ENCODE data around the gene AHRR.
"Not testable (repeated sequence)": the region's sequence is repeated elsewhere in the genome, so short reads cannot be mapped to it uniquely, and the experiment has no call there.

Gene AHRR

GRCh38 chr5:364497-364896 lies 43.0 kb downstream of the AHRR start:
- Histone ChIP-seq H3K4me1 (no peaks in the 10 kb centered on the region), H3K36me3 (replicated peaks) (no peaks in the 10 kb centered on the region), H3K4me3 (no peak overlapping the region), H3K27me3 (ENCODE audit: low read depth) (no peaks in the 10 kb centered on the region), H3K9me3 (no peaks in the 10 kb centered on the region)
- in situ Hi-C loops (cut with MboI; ENCODE audit: low sequenced_read_pairs): no loop called here
- no peak for DNase-seq (ENCODE audit: low spot score in 2 of 2)

- Histone ChIP-seq H3K36me3 (replicated peaks) (no peaks in the 10 kb centered on the region), H3K27me3 (ENCODE audit: low read depth) (no peaks in the 10 kb centered on the region), H3K4me1 (no peaks in the 10 kb centered on the region), H3K4me3 (no peak overlapping the region), H3K9me3 (no peaks in the 10 kb centered on the region)
- in situ Hi-C loops (cut with MboI; ENCODE audit: low sequenced_read_pairs): no loop called here
- no peak for DNase-seq (ENCODE audit: low spot score in 2 of 2)
These were observed 45.2 kb downstream of the AHRR start for GRCh38 chr5:366541-367357.

GRCh38 chr5:367358-368130 lies 46.0 kb downstream of the AHRR start:
- in situ Hi-C loops (cut with MboI; ENCODE audit: low sequenced_read_pairs): no loop called here
- no peaks in the 10 kb centered on the region for H3K27me3 ChIP-seq (ENCODE audit: low read depth)
- H3K36me3 ChIP-seq (replicated peaks): no peaks in the 10 kb centered on the region
- DNase-seq (ENCODE audit: low spot score in 2 of 2): no peak
- H3K4me3 ChIP-seq: no peak overlapping the region
- no peaks in the 10 kb centered on the region for H3K9me3 ChIP-seq
- no peaks in the 10 kb centered on the region for H3K4me1 ChIP-seq

GRCh38 chr5:368183-369084 lies 46.9 kb downstream of the AHRR start:
- no peaks in the 10 kb centered on the region for H3K36me3 ChIP-seq (replicated peaks)
- in situ Hi-C loops (cut with MboI; ENCODE audit: low sequenced_read_pairs): no loop called here
- H3K27me3 ChIP-seq (ENCODE audit: low read depth): no peaks in the 10 kb centered on the region
- DNase-seq (ENCODE audit: low spot score in 2 of 2): no peak
- no peaks in the 10 kb centered on the region for H3K9me3 ChIP-seq
- no peak overlapping the region for H3K4me3 ChIP-seq
- peaks cover 6% of the 10 kb centered on the region for H3K4me1 ChIP-seq

- Histone ChIP-seq H3K4me3 (no peak overlapping the region), H3K36me3 (replicated peaks) (no peaks in the 10 kb centered on the region), H3K27me3 (ENCODE audit: low read depth) (no peaks in the 10 kb centered on the region), H3K9me3 (no peaks in the 10 kb centered on the region), H3K4me1 (peaks cover 12% of the 10 kb centered on the region)
- no peak for DNase-seq (ENCODE audit: low spot score in 2 of 2)
- in situ Hi-C loops (cut with MboI; ENCODE audit: low sequenced_read_pairs): no loop called here
These were observed 47.8 kb downstream of the AHRR start for GRCh38 chr5:369151-369868.

GRCh38 chr5:369869-370236 lies 48.3 kb downstream of the AHRR start:
- H3K27me3 ChIP-seq (ENCODE audit: low read depth); H3K9me3 ChIP-seq; H3K4me3 ChIP-seq; DNase-seq (ENCODE audit: low spot score in 2 of 2); in situ Hi-C loops (cut with MboI; ENCODE audit: low sequenced_read_pairs); H3K36me3 ChIP-seq (replicated peaks): not testable (repeated sequence)
- peaks cover 12% of the 10 kb centered on the region for H3K4me1 ChIP-seq

- Histone ChIP-seq H3K4me1 (peaks cover 12% of the 10 kb centered on the region), H3K4me3 (no peak overlapping the region), H3K9me3 (no peaks in the 10 kb centered on the region), H3K27me3 (ENCODE audit: low read depth) (no peaks in the 10 kb centered on the region), H3K36me3 (replicated peaks) (no peaks in the 10 kb centered on the region)
- in situ Hi-C loops (cut with MboI; ENCODE audit: low sequenced_read_pairs): no loop called here
- DNase-seq (ENCODE audit: low spot score in 2 of 2): no peak
These were observed 48.9 kb downstream of the AHRR start for GRCh38 chr5:370311-370958.

- no peak overlapping the region for H3K4me3 ChIP-seq
- in situ Hi-C loops (cut with MboI; ENCODE audit: low sequenced_read_pairs): no loop called here
- no peaks in the 10 kb centered on the region for H3K9me3 ChIP-seq
- no peaks in the 10 kb centered on the region for H3K36me3 ChIP-seq (replicated peaks)
- no peaks in the 10 kb centered on the region for H3K27me3 ChIP-seq (ENCODE audit: low read depth)
- no peak for DNase-seq (ENCODE audit: low spot score in 2 of 2)
- peaks cover 12% of the 10 kb centered on the region for H3K4me1 ChIP-seq
These were observed 49.7 kb downstream of the AHRR start for GRCh38 chr5:370959-371810.

GRCh38 chr5:371811-372555 lies 50.5 kb downstream of the AHRR start:
- Histone ChIP-seq H3K36me3 (replicated peaks) (no peaks in the 10 kb centered on the region), H3K4me3 (no peak overlapping the region)
- no peak for DNase-seq (ENCODE audit: low spot score in 2 of 2)

GRCh38 chr5:372556-372995 lies 51.1 kb downstream of the AHRR start:
- in situ Hi-C loops (cut with MboI; ENCODE audit: low sequenced_read_pairs): no loop called here
- Histone ChIP-seq H3K36me3 (replicated peaks) (no peaks in the 10 kb centered on the region), H3K4me1 (peaks cover 12% of the 10 kb centered on the region), H3K27me3 (ENCODE audit: low read depth) (no peaks in the 10 kb centered on the region), H3K4me3 (no peak overlapping the region), H3K9me3 (no peaks in the 10 kb centered on the region)
- DNase-seq (ENCODE audit: low spot score in 2 of 2): no peak

More at GRCh38 chr5:371811-372555, 50.5 kb downstream of the AHRR start:
- no peaks in the 10 kb centered on the region for H3K9me3 ChIP-seq
- in situ Hi-C loops (cut with MboI; ENCODE audit: low sequenced_read_pairs): no loop called here
- H3K4me1 ChIP-seq: peaks cover 12% of the 10 kb centered on the region
- H3K27me3 ChIP-seq (ENCODE audit: low read depth): no peaks in the 10 kb centered on the region

- H3K4me1 ChIP-seq: peaks cover 12% of the 10 kb centered on the region
These were observed 51.6 kb downstream of the AHRR start for GRCh38 chr5:372996-373709.

More at GRCh38 chr5:372996-373709, 51.6 kb downstream of the AHRR start:
- in situ Hi-C loops (cut with MboI; ENCODE audit: low sequenced_read_pairs): no loop called here
- peak in 1 of 2 experiments; percentile 47 for DNase-seq (ENCODE audit: low spot score in 2 of 2)
- H3K4me3 ChIP-seq: peak overlapping the region; percentile 17
- no peaks in the 10 kb centered on the region for H3K9me3 ChIP-seq
- no peaks in the 10 kb centered on the region for H3K36me3 ChIP-seq (replicated peaks)
- no peaks in the 10 kb centered on the region for H3K27me3 ChIP-seq (ENCODE audit: low read depth)

Data from HAP-1 (cell line).